G401 (cell line): ENCODE data around the gene ENTPD2. TPM values are rescaled to one million over a fixed set of nuclear protein-coding genes. Genes with fewer than 3 reads are reported as not detected.
A peak's percentile ranks its signal among the peaks of the same experiment; 100 is the strongest.
"Not testable (repeated sequence)": the region's sequence is repeated elsewhere in the genome, so short reads cannot be mapped to it uniquely, and the experiment has no call there.

ENCODE experiments used
- DNase-seq: peaks from one replicate; pipeline ENCODE4 v3.0.0-alpha.2; 2015; ENCODE audit warnings: low spot score
- in situ Hi-C: cut with HindIII; loops from 2 replicates; pipeline ENCODE4 v1.10.0; 2016; ENCODE audit warnings: low sequenced_read_pairs, mixed read lengths
- total RNA-seq: library from RNA; depleted of rRNA; stranded (reverse); fragments of >200 nt; shearing (Covaris generic); gene quantifications from 2 replicates; pipeline ENCODE4 v1.2.3, GENCODE V29; 2014; rRNA removed

ENTPD2 gene
- total RNA-seq, 1 experiment from 2014 or later = not detected

DNA sequence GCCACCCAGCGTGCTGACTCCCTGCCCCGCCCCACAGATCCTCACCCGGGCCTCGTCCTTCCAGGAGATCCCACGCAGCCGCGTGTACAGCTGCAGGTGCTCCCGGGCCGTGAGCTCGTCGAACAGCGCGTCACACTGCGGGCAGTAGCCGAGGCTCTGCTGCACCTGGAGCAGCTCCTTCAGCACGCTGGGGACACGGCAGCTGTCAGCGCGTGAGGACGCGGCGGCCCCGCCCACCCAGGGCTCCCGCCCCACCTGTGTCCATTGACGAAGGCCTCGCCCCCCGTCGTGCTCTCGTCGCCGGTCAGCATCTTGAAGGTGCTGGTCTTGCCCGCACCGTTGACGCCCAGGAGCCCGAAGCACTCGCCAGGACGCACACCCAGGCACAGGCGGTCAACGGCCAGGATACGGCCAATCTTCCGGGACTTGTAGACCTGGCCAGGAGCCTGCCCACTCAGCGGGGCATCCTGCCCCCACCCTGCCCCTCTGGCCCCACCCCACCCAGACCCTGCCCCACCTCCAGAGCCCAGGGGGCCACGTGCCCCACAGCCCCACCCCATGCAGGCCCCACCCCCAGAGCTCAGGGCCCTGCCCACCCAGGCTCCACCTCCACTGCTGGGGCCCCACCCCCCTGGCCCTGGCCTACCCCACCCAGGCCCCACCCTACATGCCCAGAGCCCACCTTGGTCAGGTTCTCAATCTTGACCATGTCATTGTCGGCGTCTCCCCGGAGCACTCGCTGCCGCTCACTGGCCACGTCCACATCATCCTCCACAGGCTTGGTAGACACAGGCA lies 43.7 kb downstream of the ENTPD2 start:
- in situ Hi-C loops = no loop called here
- DNase-seq = no peak

DNA sequence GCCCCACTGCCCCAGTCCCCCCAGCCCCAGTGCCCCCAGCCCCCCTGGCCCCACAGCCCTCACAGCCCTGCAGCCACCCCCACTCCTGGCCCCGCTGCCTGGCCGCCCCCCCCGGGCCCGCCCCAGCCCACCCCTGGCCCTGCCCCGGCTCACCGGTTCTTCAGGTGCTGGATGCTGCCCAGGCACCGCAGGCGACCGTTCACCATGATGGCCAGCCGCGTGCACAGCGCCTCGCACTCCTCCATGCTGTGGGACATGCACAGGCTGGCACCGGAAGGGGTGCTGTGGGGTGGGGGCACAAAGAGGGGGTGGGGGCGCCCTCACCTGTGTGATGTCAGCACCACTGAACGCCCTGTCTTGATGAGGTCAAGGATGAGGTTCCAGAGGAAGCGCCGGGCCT lies 44.6 kb downstream of the ENTPD2 start:
- in situ Hi-C loops = no loop called here
- no peak for DNase-seq

DNA sequence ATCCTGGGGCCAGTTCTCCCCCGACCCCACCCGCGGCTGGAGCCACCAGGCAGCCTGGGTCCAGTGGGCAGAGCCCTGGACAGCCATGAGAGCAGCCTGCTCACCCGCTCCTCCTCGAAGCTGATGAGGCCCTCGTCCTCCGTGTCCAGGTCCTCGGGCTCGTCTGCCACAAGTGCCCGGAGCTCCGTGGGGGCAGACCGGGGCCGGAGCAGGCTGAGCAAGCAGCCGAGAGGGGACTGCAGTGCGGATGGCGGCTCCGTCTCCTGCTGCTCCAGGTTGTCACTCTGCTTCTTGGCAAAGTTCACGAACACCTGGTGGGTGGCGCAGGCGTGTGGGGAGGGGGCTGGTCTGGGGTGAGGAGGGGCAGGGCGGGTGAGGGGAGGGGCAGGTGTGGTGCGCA lies 45.5 kb downstream of the ENTPD2 start:
- no peak for DNase-seq
- in situ Hi-C loops = no loop called here

DNA sequence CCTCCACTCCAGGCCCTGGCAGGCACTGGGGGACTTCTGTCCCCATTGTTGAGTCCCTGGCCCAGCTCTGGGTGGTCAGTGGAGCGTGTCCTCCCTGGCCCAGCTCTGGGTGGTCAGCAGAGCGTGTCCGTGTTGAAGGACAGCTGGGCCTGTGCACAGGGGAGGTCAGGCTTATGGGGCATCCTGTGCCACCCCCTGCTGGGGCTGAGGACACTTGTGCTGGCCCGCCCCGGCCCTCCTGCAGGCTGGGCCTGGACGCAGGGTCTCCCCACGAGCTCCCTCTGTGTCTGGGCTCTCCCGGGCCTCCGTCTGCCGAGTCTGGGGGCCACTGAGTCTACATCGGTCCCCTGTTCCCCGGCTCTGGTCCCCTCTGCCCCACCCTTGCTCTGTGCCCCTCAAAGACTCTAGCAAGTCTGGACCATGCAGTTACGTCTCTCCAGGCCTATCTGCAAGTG lies 46.0 kb downstream of the ENTPD2 start:
- no peak for DNase-seq
- in situ Hi-C loops = no loop called here

DNA sequence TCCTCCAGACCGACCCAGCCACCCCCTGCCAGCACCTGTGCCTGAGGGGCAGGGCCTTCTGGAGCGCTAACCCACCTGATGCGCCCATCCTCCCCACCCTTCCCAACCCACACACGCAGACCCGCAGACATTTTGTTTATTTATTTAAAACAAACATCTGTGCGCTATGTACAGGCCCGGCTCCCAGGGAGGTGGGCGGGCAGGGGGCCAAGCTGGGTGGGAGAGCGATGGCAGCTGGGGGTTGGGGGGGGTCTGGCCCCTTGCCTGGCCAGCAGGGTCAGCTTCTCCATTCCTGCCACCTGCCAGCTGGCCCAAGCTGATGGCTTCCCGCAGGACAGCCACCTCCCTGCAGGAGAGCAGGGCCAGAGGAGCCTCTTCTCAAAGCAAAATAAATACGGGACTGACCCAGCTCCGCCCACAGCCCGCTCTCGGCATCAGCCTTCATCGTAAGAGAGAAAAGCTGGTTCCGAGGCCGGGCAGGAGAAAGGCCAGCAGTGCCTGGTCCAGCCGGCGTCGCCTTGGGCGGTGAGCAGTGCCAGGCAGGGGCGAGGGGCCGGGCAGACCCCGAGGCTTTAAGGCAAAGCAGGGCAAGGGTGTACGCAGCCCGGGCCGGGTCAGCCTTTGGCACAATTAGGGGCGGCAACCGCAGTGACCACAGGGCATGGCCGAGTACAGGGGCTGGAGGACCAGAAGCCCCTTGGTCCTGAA lies 46.6 kb downstream of the ENTPD2 start:
- in situ Hi-C loops = no loop called here
- no peak for DNase-seq

DNA sequence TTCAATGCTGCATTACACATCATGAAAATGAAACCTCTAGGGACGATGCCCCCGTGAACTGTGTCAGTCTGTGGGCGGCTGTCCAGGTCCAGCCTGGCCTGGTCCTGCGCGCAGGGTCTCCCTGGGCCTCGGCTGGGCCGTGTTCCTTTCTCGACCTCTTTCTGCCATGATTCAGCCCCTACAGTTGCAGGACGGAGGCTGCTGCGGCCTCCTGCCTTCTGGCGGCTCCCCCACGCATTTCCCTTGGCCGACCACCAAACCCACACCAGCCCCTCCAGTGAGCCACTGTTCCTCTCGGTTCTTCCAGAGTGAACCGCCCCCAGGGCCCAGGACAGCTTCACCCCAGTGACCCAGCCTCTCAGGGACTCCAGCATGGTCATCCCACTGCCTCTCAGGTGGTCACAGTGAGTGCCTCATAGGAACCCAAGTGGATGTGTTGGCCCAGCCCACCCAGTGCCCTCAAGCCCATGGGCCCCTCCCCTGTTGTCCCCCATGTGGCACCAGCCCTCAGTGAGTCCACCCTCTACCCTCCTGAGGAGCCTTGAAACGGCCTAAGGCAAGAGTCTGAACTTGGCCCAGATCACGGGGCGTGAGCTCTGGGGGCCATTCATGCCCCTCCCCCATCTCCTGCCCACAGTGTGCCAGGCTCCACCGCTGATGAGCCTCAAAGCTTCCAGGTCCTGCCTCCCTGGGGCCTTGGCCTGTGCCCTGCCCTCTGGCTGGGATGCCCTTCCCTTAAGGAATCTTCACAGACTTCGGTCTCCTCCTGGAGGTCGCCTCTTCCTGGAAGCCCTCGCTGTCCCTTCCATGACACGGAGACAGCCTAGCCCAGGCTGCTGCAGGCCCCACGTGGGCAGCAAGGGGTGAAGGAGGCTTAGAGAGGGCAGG lies 47.5 kb downstream of the ENTPD2 start:
- in situ Hi-C loops = no loop called here
- DNase-seq = no peak

DNA sequence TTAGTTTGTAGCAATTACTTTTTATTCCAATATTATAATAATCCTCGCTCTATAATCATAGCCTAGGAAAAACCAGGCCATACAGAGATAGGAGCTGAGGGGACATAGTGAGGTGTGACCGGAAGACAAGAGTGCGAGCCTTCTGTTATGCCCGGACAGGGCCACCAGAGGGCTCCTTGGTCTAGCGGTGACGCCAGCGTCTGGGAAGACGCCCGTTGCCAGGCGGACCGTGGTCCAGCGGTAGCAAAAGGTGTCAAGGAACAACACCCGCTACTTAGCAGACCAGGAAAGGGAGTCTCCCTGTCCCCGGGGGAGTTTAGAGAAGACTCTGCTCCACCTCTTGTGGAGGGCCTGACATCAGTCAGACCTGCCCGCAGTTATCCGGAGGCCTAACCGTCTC lies 49.6 kb downstream of the ENTPD2 start:
- DNase-seq, in situ Hi-C loops: not testable (repeated sequence)

DNA sequence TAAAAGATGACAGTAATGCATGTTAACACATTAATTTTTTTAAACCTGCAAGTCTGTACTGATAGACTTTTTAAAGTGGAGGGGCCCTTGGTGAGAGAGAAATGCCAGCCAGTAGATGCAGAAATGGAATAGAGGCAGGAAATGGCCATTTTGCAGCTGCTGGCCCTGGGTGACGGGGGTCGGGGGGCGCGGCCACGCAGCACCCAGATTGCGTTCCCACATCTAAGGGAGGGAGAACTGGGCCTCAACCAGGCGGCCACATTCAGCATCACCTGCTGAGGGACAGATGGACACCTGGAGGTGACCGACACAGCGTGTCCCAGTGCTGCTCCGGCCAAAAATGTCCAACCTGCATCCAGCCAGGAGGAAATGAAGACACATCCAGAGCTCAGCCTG lies 51.2 kb downstream of the ENTPD2 start:
- in situ Hi-C loops = no loop called here
- peak; percentile 46 for DNase-seq

DNA sequence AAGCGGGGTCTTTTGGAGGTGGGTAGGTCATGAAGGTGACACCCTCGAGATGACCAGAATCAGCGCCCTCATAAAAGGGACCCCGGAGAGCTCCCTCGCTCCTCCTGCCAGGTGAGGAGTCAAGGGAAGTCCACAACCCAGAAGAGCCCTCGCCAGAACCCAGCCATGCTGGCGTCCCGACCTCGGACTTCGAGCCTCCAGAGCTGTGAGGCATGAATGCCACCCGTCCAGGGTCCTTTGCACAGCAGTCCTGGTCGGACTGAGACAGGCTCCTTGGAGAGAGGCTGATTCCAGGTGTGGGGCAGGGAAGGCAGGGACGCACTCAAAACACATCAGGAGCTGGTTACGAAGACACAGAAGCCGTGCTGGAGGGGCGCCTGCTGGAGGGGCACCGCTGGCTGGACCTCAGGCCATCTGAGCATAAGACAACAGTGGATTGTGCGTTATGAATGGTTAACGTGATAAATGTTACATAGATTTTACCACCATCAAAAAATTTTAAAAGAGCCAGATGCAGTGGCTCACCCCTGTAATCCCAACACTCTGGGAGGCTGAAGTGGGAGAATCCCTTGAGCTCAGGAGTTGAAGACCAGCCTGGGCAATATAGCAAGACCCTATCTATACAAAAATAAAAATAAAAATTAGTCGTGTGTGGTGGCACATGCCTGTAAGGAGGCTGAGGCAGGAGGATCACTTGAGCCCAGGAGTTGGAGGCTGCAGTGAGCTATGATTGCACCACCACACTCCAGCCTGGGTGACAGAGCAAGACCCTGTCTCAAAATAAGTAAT lies 51.8 kb downstream of the ENTPD2 start:
- in situ Hi-C loops = no loop called here
- DNase-seq = no peak

DNA sequence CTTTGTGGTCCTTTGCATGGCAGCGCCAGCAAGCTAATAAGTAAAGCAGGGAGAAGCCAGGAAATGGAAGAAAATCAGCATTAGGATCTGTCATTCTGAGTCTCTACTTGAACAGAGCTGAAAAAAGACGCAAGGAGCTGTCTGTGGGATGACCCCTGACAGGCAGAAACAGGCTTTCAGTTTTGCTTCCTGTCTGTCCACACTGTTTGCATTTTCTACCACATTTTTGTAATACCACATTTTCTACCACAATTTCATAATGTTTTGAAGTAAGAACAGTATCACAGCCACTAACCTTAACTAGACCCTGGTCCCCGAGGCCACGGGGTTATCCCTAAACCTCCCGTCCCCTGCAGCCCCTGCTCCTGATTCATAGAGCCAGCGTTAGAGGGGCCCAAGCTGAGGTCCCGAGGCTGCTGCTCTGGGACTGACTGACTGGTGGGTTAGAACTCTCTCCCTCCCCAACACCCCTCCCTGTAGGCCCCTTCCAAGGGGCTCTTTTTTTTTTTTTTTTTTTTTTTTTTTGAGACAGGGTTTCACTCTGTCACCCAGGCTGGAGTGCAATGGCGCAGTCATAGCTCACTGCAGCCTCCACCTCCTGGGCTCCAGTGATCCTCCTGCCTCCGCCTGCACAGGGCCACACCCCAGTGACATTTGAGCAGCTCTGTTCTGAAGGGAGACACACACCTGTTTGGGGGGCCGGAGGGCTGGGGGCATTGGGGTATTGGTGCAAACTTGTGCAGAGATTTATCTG lies 53.5 kb downstream of the ENTPD2 start:
- in situ Hi-C loops = no loop called here
- DNase-seq = no peak

Other genes starting within 250 kb of the ENTPD2 start
- gene RABL6, start 246.1 kb downstream of the ENTPD2 start, total RNA-seq = 199 and 222 TPM in 2 replicates
- gene AJM1, start 211.6 kb downstream of the ENTPD2 start, total RNA-seq = 0.49 and 1.1 TPM in 2 replicates
- 139 and 226 TPM in 2 replicates for gene PHPT1, start 204.7 kb downstream of the ENTPD2 start, total RNA-seq
- gene MAMDC4, start 201.7 kb downstream of the ENTPD2 start, total RNA-seq = 1.9 TPM in 2 replicates
- gene EDF1, start 187.8 kb downstream of the ENTPD2 start, total RNA-seq = 308 and 348 TPM in 2 replicates
- 22.6 and 36.3 TPM in 2 replicates for gene TRAF2, start 167.5 kb downstream of the ENTPD2 start, total RNA-seq
- gene FBXW5, start 109.3 kb downstream of the ENTPD2 start, total RNA-seq = 118 and 124 TPM in 2 replicates
- gene C8G, start 108.8 kb downstream of the ENTPD2 start, total RNA-seq = 0.92 TPM in 1 of 2 replicates, not detected in the other
- not detected in 2 replicates for gene LCN12, start 101.8 kb downstream of the ENTPD2 start, total RNA-seq
- gene PTGDS, start 76.6 kb downstream of the ENTPD2 start, total RNA-seq = 4.7 TPM in 1 of 2 replicates, not detected in the other
- not detected in 2 replicates for gene LCNL1, start 71.1 kb downstream of the ENTPD2 start, total RNA-seq
- 52.2 and 79.6 TPM in 2 replicates for gene PAXX, start 61.6 kb downstream of the ENTPD2 start, total RNA-seq
- gene CLIC3, start 57.5 kb downstream of the ENTPD2 start, total RNA-seq = 2.1 and 6.2 TPM in 2 replicates
- gene ABCA2, start 25.8 kb downstream of the ENTPD2 start, total RNA-seq = 8.5 and 12.3 TPM in 2 replicates
- gene FUT7, start 22.0 kb downstream of the ENTPD2 start, total RNA-seq = not detected in 2 replicates
- 32.0 and 38.4 TPM in 2 replicates for gene NPDC1, start 7.9 kb downstream of the ENTPD2 start, total RNA-seq
- gene SAPCD2, start 16.5 kb upstream of the ENTPD2 start, total RNA-seq = 62.9 and 63.5 TPM in 2 replicates
- 28.9 and 34.7 TPM in 2 replicates for gene UAP1L1, start 23.5 kb upstream of the ENTPD2 start, total RNA-seq
- gene MAN1B1, start 32.9 kb upstream of the ENTPD2 start, total RNA-seq = 67.0 and 73.9 TPM in 2 replicates
- 1.2 and 3.0 TPM in 2 replicates for gene DPP7, start 60.7 kb upstream of the ENTPD2 start, total RNA-seq
- gene GRIN1, start 85.1 kb upstream of the ENTPD2 start, total RNA-seq = not detected in 2 replicates
- gene LRRC26, start 116.0 kb upstream of the ENTPD2 start, total RNA-seq = 1.3 TPM in 1 of 2 replicates, not detected in the other
- not detected in 2 replicates for gene TMEM210, start 118.0 kb upstream of the ENTPD2 start, total RNA-seq
- 58.8 and 63.6 TPM in 2 replicates for gene ANAPC2, start 134.5 kb upstream of the ENTPD2 start, total RNA-seq
- gene SSNA1, start 134.6 kb upstream of the ENTPD2 start, total RNA-seq = 95.8 and 122 TPM in 2 replicates
- gene TPRN, start 146.7 kb upstream of the ENTPD2 start, total RNA-seq = 17.6 and 25.7 TPM in 2 replicates
- 45.7 and 57.4 TPM in 2 replicates for gene TMEM203, start 151.6 kb upstream of the ENTPD2 start, total RNA-seq
- 3.9 and 6.4 TPM in 2 replicates for gene NDOR1, start 151.6 kb upstream of the ENTPD2 start, total RNA-seq
- not detected in 2 replicates for gene RNF208, start 168.2 kb upstream of the ENTPD2 start, total RNA-seq
- 10.7 and 16.0 TPM in 2 replicates for gene CYSRT1, start 171.1 kb upstream of the ENTPD2 start, total RNA-seq
- not detected in 2 replicates for gene RNF224, start 173.4 kb upstream of the ENTPD2 start, total RNA-seq
- gene SLC34A3, start 176.8 kb upstream of the ENTPD2 start, total RNA-seq = not detected in 2 replicates
- 1,012 and 1,099 TPM in 2 replicates for gene TUBB4B, start 187.2 kb upstream of the ENTPD2 start, total RNA-seq
- gene STPG3, start 197.2 kb upstream of the ENTPD2 start, total RNA-seq = not detected in 2 replicates
- 93.6 and 118 TPM in 2 replicates for gene NELFB, start 201.3 kb upstream of the ENTPD2 start, total RNA-seq
- 38.2 and 41.7 TPM in 2 replicates for gene TOR4A, start 223.7 kb upstream of the ENTPD2 start, total RNA-seq
- gene NRARP, start 248.2 kb upstream of the ENTPD2 start, total RNA-seq = 6.3 and 6.7 TPM in 2 replicates